K562 (cell line): Measurements from ENCODE around the gene PPIL6. TPM values are rescaled to one million over a fixed set of nuclear protein-coding genes. Genes with fewer than 3 reads are reported as not detected.

Experiments
- ATAC-seq: fragments of 200-7000 bp; cut with Tn5 transposase; 3 replicates; pipeline ENCODE4 v1.9.1; 2020; ENCODE audit warnings: moderate library complexity
- BruUV-seq: library from RNA; stranded (reverse); fragments of 400-500 nt; replicated peaks from 2 replicates; lab custom pipeline; 2021; lab: Mats Ljungman, UMichigan
- CTCF ChIA-PET: fragments of 300-600 bp; formaldehyde crosslinking; extraction: SDS; loops from one replicate; lab custom pipeline; 2021; ENCODE audit warnings: low intra/inter-chr PET ratio; lab: Yijun Ruan, JAX
- POLR2A ChIA-PET: fragments of 300-600, 350-650 bp; sonication (Branson Sonifier 250); formaldehyde crosslinking; extraction: SDS; loops from one replicate; lab custom pipeline; 2021; ENCODE audit warnings: antibody characterized with exemption, inconsistent platforms; lab: Yijun Ruan, JAX
- DNase-seq, 4 experiments: peaks; one replicate each; pipeline versions ENCODE4 v3.0.0 to v3.0.0-alpha.2; 2011 to 2018; ENCODE audit warnings: low spot score in 3 of 4, mixed read lengths in 3 of 4; ENCODE audit errors: extremely low read depth in 1 of 4
- FAIRE-seq: peaks from 2 replicates; lab custom pipeline; 2011; peaks lifted over from hg19 to GRCh38; lab: Jason Lieb, UNC
- H2AFZ ChIP-seq: 2 replicates; pipeline ENCODE4 v1.6.0; 2011; ENCODE audit warnings: low read depth, low read length, control low read depth, inconsistent platforms
- H3K27ac ChIP-seq: fragments of 200-600 bp; 3 replicates; pipeline ENCODE4 v1.8.0; 2011; ENCODE audit warnings: low read depth, mild to moderate bottlenecking, control low read depth, inconsistent platforms, low read length, moderate library complexity, mixed read lengths; ENCODE audit errors: extremely low read depth
- H3K27me3 ChIP-seq, 2 experiments: fragments of 300-600 bp in 1 of 2; 2 replicates in 1 of 2; 3 replicates in 1 of 2; pipeline versions ENCODE4 v1.6.0 to v1.8.0; 2011; ENCODE audit warnings: inconsistent platforms in 2 of 2, low read length in 2 of 2, mild to moderate bottlenecking in 1 of 2, mixed read lengths in 1 of 2, moderate library complexity in 1 of 2; ENCODE audit not compliant: control insufficient read depth in 2 of 2, insufficient read depth in 2 of 2
- H3K36me3 ChIP-seq: fragments of 300-600 bp; 3 replicates; pipeline ENCODE4 v1.8.0; 2011; ENCODE audit warnings: mild to moderate bottlenecking, low read length, inconsistent platforms; ENCODE audit not compliant: control insufficient read depth, insufficient read depth
- H3K4me1 ChIP-seq, 2 experiments: fragments of 200-600 bp in 1 of 2; replicated peaks in 1 of 2; 2 replicates in 1 of 2; 3 replicates in 1 of 2; pipeline versions ENCODE4 v1.5.1 to v1.8.0; 2011; ENCODE audit warnings: inconsistent platforms in 2 of 2, low read length in 2 of 2, mild to moderate bottlenecking in 1 of 2, mixed read lengths in 1 of 2, moderate library complexity in 1 of 2; ENCODE audit not compliant: control insufficient read depth in 2 of 2, insufficient read depth in 2 of 2
- H3K4me2 ChIP-seq: 2 replicates; pipeline ENCODE4 v1.6.1; 2011; ENCODE audit warnings: low read length, control low read depth, inconsistent platforms, mixed read lengths; ENCODE audit not compliant: insufficient read depth
- H3K4me3 ChIP-seq: fragments of 200-600 bp; sonication (generic), shearing (Covaris generic); 2 replicates; pipeline ENCODE4 v1.5.1; 2016; ENCODE audit warnings: control low read depth, inconsistent platforms
- H3K79me2 ChIP-seq: fragments of 200-600 bp; 3 replicates; pipeline ENCODE4 v1.8.0; 2011; ENCODE audit warnings: low read length, inconsistent platforms; ENCODE audit not compliant: control insufficient read depth, insufficient read depth
- H3K9ac ChIP-seq, 2 experiments: 2 replicates each; pipeline versions ENCODE4 v1.6.0 to v1.6.1; 2011; ENCODE audit warnings: low read depth in 2 of 2, low read length in 2 of 2, control low read depth in 1 of 2, inconsistent platforms in 1 of 2, mild to moderate bottlenecking in 1 of 2, mixed read lengths in 1 of 2; ENCODE audit not compliant: insufficient read depth in 1 of 2
- H3K9me1 ChIP-seq: one replicate; pipeline ENCODE4 v1.6.0; 2011; ENCODE audit warnings: inconsistent platforms, mild to moderate bottlenecking, low read length, moderate library complexity; ENCODE audit not compliant: control insufficient read depth, insufficient read depth
- H3K9me3 ChIP-seq: replicated peaks from 2 replicates; pipeline ENCODE4 v1.5.1; 2011; ENCODE audit warnings: low read depth, low read length, inconsistent platforms; ENCODE audit not compliant: control insufficient read depth, insufficient read depth
- H4K20me1 ChIP-seq: replicated peaks from 2 replicates; pipeline ENCODE4 v1.6.1; 2011; ENCODE audit warnings: low read length, inconsistent platforms, mixed read lengths; ENCODE audit not compliant: control insufficient read depth, insufficient read depth
- BACH1 ChIP-seq: fragments of 200-800 bp; sonication (Bioruptor generic); IDR thresholded peaks from 2 replicates; pipeline ENCODE4 v1.6.1; 2016; ENCODE audit warnings: missing genetic modification characterization, missing compliant biosample characterization
- CBX1 ChIP-seq: sonication (generic); IDR thresholded peaks from 2 replicates; pipeline ENCODE4 v1.6.1; 2016; ENCODE audit warnings: antibody characterized with exemption, low read depth, mild to moderate bottlenecking
- ERF ChIP-seq: fragments of 450-650 bp; formaldehyde crosslinking; IDR thresholded peaks from 2 replicates; pipeline ENCODE4 v1.4.0; 2020; ENCODE audit warnings: mild to moderate bottlenecking, mixed read lengths
- MED1 ChIP-seq: sonication (generic); formaldehyde crosslinking; IDR thresholded peaks from 2 replicates; pipeline ENCODE4 v1.8.1; 2023; ENCODE audit warnings: missing genetic modification reagents, borderline replicate concordance
- MXI1 ChIP-seq: IDR thresholded peaks from 2 replicates; pipeline ENCODE4 v1.6.1; 2011; ENCODE audit warnings: low read depth, mild to moderate bottlenecking, improper control_type of control experiment, low read length
- SIX5 ChIP-seq, 2 experiments: IDR thresholded peaks; 2 replicates each; pipeline ENCODE4 v1.6.1; 2011; ENCODE audit warnings: low read length in 2 of 2, borderline replicate concordance in 1 of 2, low read depth in 1 of 2, mild to moderate bottlenecking in 1 of 2, moderate library complexity in 1 of 2; ENCODE audit not compliant: insufficient read depth in 1 of 2
- ZBTB8A ChIP-seq: fragments of 450-650 bp; IDR thresholded peaks from 2 replicates; pipeline ENCODE4 v1.6.1; 2018; ENCODE audit warnings: mild to moderate bottlenecking, moderate library complexity; ENCODE audit not compliant: partially characterized antibody
- ZNF143 ChIP-seq: sonication (generic); formaldehyde crosslinking; IDR thresholded peaks from 2 replicates; pipeline ENCODE4 v1.9.0; 2022; ENCODE audit warnings: mild to moderate bottlenecking, missing genetic modification reagents
- ZNF23 ChIP-seq: fragments of 250-450 bp; sonication (Bioruptor Pico); IDR thresholded peaks from 2 replicates; pipeline ENCODE4 v1.4.0; 2020; ENCODE audit warnings: mild to moderate bottlenecking
- ZNF589 ChIP-seq: fragments of 200-800 bp; sonication (Bioruptor generic); IDR thresholded peaks from 2 replicates; pipeline ENCODE4 v1.6.1; 2016; ENCODE audit warnings: low read depth, missing genetic modification characterization, missing compliant biosample characterization
- ZNF79 ChIP-seq: fragments of 250-450 bp; sonication (Bioruptor Pico); IDR thresholded peaks from 2 replicates; pipeline ENCODE4 v1.4.0; 2020; ENCODE audit warnings: low read depth, mild to moderate bottlenecking, moderate library complexity
- whole genome bisulfite sequencing: fragments of 100-300 bp; shearing (Covaris generic); methylation state at CpG from one replicate; pipeline ENCODE4 v1.1.6; 2016; ENCODE audit warnings: low coverage, mixed read lengths; ENCODE audit not compliant: insufficient coverage; ENCODE audit errors: missing lambda C conversion rate; 5-methylcytosine and 5-hydroxymethylcytosine counted together
- in situ Hi-C: fragments of 300-500 bp; cut with MboI; formaldehyde crosslinking; loops from 4 replicates; pipeline ENCODE4 v1.15.0; 2018; ENCODE audit warnings: inconsistent platforms, mixed read lengths
- intact Hi-C: fragments of 100-400 bp; cut with micrococcal nuclease; formaldehyde crosslinking; loops from 2 replicates; pipeline ENCODE4 v1.14.2; 2022
- polyA plus RNA-seq, 8 experiments: library from polyadenylated mRNA; depleted of rRNA in 4 of 8; stranded (reverse) in 5 of 8; unstranded in 3 of 8; fragments of >200 nt; fragmentation: Nextera tagmentation in 2 of 8; fragmentation: Illumina TruSeq in 1 of 8; extraction: Ambion mirVana in 2 of 8; extraction: Trizol in 1 of 8; gene quantifications; 2 replicates each; pipeline versions ENCODE4 v1.2.1 to v1.2.3, GENCODE V29; 2011 to 2014; ENCODE audit warnings: inconsistent platforms in 1 of 8, missing spikeins in 1 of 8
- total RNA-seq, 7 experiments: library from RNA; depleted of rRNA in 6 of 7; stranded (reverse); fragments of >200 nt in 6 of 7; fragmentation: Illumina TruSeq in 2 of 7; extraction: Trizol in 2 of 7; gene quantifications; 2 replicates each; pipeline versions ENCODE4 v1.2.1 to v1.2.3, GENCODE V29; 2011 to 2021; ENCODE audit warnings: low replicate concordance in 1 of 7

The PPIL6 gene
- total and polyA plus RNA-seq, 9 of the 15 experiments (the other 6 are each of a cell fraction or from before 2014, with no cell fraction given), result 0.03 to 0.98 (median 0.41) TPM; not detected in 1

GRCh38 chr6:109478222-109478805 lies 37.9 kb upstream of the PPIL6 start:
- DNase-seq (no peak), ATAC-seq (no peak), FAIRE-seq (peak; percentile 37)
- Histone ChIP-seq H3K9ac (peak overlapping the region in 1 of 2 experiments; percentile 53; a peak in 1 of 4 replicates), H3K27ac (no peak overlapping the region), H3K4me2 (peak overlapping the region; percentile 22; the same call in 1 of the 2 replicates), H3K36me3 (peaks cover 77% of the 10 kb centered on the region), H3K4me3 (no peak overlapping the region), H3K9me1 (peaks cover 2% of the 10 kb centered on the region), H3K4me1 (peaks cover 26 to 34% of the 10 kb centered on the region in 2 experiments), H3K27me3 (no peaks in the 10 kb centered on the region), H4K20me1 (0 out of 2 replicates have a peak, but pooled peaks cover 3% of the 10 kb centered on the region), H3K9me3 (no peaks in the 10 kb centered on the region), H3K79me2 (peaks cover 66% of the 10 kb centered on the region), H2AFZ (no peak overlapping the region)
- WGBS, result 61% methylated on average over 9 of the region's 9 CpGs
- ChIA-PET POLR2A (interaction anchor here (0.6 to 1.0 kb wide), 2 partner anchors 9 to 101 kb away, joined by 3 to 4 read pairs; no protein-coding TSS in a partner anchor), CTCF (no interaction called here)
- in situ Hi-C loops (no loop called here), intact Hi-C loops (no loop called here)
- TF ChIP-seq ZNF23 (CRISPR knock-in tag) (no peak), ZBTB8A (no peak), ZNF589 (CRISPR knock-in tag) (no peak), CBX1 (no peak), BACH1 (tag) (no peak), ZNF143 (no peak), ERF (no peak), ZNF79 (CRISPR knock-in tag) (no peak), SIX5 (IDR thresholded peaks at IDR 0.05; ENCODE audit: borderline replicate concordance in 1 of 2, insufficient read depth in 1 of 2, low read depth in 1 of 2, low read length in 2 of 2) (no peak), MXI1 (no peak), MED1 (no peak)
- no TSS peak for BruUV-seq
